SKM-1 (cell line): ENCODE data around the gene KIF16B.

Experiments used
- DNase-seq: peaks from one replicate; lab custom pipeline; 2025; ENCODE audit not compliant: unreplicated experiment; lab: John Stamatoyannopoulos, UW

KIF16B gene

DNA sequence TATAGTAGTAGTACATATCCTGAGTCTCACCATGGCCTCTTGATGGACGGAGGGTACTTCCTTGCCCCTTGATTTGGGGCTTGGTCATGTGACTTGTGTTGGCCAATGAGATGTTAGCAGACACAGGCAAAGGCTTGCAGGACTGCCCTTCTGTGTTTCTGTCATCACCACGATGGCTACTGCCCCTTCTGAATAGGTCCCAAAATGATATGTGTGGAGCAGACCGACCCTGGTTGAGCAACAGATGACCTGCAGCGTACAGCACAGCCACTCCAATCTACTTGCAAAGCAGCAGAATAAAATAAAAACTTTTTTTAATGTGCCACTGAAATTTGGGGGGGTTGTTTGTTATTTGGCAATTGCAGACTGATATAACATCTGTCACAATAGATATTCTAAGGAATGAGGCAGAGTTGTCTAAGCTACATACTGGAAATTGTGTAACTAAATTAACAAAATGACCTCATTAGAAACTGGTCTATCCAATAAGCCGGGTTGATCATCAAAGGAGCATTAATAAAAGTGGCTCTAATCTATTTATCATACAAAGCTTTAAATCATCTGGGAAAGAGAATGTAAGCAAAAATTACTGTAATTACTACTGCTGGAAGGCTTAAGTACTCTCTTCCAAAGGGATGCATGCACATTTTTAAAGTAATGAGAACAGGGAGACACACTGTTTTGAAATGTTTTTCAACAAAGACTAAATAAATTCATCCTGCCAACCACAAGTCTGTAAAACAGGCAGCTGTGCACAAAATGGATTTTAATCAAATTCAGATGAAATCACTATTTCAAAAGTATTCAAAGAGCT is 209.5 kb downstream of the KIF16B start:
- DNase-seq: no peak

DNA sequence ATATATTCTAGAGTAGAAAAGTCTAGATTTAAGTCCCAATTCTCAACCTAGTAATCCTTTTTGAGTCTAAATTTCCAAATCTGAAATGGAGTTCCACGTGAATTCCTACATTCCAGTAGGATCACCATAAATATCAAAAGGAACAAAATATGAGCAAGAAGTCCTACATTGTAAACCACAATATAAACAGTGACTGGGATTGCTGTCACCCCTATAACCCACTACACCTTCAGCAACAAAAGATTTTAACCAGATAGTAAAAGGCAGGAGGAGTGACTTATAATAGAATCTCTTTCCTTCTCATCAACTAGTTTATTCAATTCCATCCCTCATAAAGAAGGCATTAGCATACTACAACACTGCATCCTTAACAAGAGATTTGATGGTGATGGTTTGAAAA is 210.6 kb downstream of the KIF16B start:
- DNase-seq: no peak

DNA sequence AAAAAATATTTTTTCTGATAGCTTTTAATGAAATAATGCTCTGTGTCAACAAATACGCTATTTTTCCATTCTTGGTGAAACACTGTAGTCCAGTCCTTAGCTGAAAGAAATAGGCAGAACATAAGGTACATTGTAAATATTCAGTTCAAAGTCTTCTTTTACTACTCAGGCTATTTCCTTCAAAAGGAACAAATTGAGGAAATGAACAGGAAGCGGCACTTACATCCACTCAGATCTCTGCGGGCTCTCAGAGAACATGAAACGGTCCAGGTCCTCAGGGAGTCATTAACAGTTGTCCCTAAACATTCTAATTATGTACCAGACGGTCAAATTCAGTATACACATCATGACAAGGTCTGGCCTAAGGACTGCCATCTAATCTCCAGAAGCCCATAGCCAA is 212.6 kb downstream of the KIF16B start:
- DNase-seq: no peak

DNA sequence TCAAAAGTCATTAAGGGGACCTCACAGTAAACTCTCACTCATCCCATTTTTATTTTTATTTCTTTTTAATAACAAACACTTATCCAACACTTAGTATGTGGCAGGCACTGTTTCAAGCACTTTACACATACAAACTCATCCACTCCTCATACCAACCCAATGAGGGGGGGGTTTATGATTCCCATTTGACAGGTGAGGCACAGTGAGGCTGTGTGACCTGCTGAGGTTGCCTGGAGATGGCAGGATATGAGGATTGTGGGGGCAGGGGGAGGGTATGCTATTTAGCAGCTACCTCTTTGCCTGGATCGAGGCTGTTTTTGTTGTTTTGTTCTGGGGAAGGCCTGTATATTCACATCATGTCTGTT is 219.8 kb downstream of the KIF16B start:
- DNase-seq: no peak

DNA sequence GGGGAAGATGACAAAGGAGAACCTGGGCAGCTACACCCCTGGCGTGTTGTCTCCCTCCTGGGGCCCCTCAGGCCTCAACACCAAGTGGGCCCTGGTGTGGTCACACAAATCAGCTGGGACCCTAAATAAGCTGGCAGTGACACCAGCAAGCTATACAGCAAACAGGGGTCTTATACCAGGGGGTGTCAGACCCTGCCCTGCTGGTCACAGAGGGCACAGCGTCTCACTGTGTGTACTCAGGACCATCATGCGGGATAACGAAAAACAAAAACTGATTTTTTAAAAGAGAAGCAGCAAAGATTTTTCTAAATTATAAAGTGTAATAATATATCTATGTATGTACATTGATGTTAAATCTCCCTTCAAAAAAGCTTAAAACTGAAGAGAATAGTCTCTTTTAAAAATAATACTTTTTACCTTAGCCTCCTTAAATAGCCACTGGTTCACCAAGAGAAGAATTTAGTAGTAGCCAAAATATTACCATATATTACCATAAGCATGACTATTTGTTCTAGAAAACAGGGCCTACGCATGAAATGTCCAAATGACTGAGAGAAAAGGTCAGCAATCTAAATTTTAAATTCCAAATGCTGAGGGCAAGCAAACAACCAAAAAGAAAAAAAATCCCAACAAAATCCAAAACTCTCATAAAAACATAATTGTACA is 220.4 kb downstream of the KIF16B start:
- DNase-seq: no peak

DNA sequence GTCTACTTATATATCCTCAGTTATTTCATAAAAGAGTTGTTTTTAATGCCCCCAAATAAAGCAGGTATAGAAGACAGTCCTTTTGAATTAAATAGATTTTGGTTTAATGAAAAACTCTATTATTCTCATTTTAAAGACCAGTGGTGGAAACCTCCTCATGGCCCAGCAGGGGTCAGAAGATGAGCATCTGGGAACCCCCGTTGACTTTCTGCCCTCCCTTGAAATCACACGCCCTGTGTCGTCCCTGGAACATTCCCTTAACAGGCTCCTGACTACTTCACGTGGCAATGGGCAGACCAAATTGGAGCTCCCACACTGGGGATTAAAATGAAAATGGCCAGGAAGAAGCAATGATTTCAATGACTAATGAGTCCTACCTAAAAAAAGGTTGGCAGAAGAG is 220.9 kb downstream of the KIF16B start:
- no peak for DNase-seq

DNA sequence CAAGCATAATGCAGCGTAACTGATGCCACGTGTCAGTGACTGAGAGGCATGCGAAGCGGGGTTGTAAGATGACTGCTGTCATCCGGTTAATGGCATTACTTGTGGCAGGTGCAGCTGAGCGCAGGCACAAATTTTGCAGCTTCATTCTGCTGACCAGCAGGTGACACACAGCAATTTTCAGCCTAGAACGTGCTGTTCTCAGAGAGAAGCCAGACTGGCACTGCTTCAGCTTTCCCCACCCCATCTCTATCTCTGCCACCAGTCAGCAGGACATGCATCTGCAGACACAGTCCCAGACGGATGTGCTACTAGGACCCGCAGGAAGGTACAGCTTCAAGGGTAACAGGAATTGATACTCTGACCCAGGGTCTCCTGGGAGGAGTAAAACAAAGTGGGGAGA is 221.8 kb downstream of the KIF16B start:
- DNase-seq: no peak

DNA sequence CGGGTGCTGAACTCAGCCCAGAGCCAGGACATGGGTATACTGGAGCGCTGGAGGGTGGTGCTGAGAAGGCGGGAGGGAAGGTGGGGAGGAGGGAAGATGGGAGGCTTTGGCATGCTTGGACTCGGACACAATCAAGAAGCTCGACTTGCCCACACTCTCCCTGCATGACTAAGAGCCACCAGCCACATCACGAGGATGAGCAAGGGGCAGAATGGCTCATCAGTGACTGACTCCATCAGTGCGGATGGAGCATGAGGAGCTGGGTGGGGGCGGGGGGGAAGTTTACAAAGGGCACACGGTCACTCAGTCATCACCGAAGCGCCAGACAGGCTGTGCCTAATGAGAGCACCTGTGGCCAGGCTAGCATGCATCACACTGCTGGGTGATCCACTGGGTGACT is 222.8 kb downstream of the KIF16B start:
- DNase-seq: no peak

DNA sequence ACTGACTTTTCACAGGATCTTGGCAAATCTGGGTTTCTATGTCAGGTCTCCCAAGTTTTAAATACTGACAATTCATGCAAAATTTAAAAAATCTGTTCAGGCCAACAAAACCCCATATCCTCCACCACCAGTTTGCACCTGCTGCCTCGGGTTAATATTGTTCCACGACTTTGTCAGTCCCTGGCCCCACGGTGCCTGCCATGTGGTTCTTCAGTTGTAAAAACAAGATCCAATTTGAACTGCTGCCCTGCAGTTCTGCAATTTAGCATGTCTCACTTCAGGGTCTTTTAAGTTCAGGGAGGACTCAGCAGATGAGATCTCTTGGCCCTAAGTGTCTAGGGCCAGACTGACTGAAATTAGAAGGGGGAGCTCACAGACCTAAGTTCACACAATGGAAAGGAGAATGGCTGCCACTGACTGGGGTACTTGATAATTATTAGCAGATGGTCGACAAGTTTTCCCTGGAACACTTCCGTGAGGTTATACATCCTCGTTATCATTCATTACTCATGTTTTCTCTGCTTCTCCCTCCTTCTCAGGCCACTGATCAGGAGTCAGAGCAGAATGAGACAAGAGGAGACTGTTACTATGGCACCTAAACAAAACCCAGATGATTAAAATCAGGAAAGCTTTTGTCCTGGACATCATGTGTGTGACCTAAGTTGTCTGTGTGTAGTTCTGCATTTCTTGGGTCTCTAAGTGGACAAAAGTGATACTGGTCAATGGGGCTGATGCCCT is 223.6 kb downstream of the KIF16B start:
- DNase-seq: no peak

DNA sequence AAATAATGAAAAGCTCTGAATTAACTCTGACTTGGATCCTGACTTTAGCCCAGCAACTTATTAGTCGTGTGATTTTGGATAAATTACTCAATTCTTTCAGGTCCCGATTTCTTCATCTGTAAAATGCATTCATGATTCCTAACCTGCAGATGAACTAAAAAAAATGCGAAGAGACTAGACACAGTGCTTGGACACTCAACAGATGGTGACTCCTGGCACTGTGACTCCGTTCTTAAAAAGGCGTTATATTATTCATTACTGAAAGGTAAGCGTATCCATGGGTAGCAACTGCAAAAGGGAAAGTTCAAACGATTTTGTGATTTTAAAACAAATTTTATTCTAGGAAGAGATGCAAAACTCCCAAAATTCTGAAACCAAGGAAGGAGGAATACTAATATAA is 226.3 kb downstream of the KIF16B start:
- no peak for DNase-seq

DNA sequence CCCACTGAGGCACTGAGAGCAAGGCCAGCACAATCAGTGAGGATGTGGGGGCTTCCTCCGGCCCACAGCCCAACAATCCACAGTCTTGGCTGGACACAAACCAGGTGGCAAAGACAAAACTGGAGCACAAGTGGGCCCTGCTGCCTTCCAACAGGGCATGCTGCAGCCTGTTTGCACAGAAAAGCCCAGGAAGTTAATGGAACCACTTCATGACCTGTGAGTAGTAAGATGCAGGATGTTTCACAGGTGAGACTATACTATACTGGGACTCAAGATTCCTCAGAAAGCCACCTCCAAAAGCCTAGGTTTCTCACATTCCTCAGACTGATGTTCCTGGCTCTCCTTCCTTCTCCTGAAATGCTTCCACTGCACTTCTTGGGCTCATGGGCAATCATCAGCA is 235.5 kb downstream of the KIF16B start:
- DNase-seq: no peak

DNA sequence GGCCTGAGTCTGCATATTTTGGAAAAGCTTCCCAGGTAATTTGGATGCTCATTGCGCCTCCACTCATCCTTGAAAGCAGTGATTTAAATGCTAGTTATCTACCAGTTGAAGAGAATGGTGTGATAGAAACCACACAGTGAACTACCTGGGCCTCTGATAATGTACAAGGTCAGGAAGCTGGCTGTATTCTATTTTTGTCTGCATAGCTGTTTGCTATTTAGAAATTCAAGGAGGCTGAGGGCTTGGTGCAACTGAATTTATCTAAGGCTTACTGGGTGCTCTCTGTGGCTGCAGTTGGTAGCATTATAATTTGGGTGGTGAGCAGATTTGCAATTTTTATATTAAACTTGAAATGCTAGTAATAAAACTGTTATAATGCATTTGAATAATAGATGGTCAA is 245.6 kb downstream of the KIF16B start:
- DNase-seq: no peak

DNA sequence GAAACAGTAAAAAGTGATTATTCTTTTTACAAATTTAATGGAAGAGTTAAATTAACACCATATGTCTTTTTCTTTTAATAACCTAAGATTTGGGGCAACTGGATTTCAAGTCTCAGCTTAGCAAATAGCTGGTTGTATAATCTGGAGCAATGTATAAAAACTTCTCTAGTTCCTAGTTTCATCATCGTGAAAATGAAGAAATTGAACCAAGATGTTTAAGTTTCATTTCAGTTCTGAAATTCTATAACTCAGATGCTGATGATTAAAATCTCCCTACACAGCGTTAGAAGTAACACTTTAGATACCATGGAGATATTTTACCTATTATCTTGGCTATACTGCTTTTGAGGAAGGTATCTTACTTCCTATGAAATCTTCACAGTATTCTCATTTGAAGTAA is 252.0 kb downstream of the KIF16B start:
- DNase-seq: no peak

DNA sequence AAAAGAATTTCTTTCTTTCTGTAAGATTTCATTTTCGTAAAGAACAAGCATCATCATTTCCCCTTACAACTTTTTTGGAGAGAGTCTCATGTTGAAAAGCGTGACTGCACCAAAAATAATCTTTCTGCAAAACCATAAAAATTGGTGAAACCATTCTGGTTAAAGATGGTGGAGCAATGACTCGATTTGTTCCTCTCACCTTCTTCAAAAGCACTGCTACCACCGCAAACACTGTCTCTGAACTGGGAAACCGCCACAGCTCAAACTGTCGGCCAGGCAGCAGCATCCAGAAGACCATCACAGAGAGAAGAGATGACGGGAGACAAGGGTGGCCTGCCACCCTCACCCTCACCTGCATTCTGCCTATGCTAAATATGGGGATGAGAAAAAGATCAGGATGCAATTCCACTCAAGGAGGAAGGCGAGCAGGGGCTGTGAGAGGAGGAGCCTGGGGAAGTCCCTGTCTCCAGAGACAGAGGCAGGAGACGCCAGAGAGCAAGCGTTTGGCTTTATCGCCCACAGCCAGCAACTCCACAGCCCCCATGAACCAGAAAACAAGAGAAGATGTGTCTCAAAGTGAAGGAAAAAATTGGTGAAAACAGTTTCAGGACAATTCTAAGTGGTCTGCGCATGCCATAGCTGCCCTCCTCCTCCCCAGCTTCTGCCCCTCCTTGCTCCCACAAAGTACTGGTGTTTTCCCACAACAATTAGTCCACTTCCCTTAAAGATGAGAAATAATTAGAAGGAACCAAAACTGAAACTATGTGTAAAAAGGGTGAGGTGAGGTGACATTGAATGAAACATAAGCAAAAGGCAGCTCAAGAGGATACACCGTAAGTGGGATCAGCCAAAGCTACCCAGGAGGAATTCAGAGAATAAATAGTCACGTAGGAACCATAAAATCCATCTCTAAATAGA is 255.5 kb downstream of the KIF16B start:
- DNase-seq: no peak

DNA sequence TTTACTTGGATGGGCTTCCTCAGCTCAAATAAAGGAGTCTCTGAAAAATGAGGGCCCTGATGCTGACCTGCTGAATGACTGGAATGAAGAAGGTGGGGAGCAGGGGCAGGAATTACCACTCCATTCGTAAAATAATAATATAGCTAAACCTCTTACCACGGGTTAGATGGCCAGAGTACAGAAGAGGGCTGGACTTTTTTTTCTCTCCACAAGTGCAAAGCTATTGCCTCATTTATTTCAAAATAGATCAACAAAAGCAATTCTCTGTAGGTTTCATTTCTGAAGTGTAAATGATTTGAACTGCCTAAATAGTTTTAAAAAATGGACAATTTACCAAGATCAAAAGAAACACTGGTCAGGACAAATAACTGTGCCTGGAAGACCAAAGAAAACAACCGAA is 256.7 kb downstream of the KIF16B start:
- no peak for DNase-seq

DNA sequence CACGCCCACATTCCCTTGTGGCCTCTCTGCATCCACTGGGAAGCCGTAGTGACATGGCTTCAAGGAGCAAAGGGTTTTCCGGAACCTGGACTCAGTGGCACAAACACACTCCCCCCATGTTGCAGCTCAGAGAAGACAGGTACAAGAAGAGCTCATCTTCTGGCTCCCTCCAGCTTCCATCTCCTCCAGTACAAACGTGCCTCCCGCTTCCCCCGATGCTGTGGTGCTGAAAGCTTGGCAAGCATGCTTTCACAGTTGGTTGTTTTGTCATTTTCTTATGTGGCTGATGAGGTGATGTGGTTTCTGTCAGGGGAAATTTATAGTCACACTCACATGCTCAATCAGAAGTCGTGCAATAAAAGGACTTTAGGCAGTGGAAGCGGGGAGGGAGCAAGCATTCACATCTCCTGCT is 258.5 kb downstream of the KIF16B start:
- no peak for DNase-seq

DNA sequence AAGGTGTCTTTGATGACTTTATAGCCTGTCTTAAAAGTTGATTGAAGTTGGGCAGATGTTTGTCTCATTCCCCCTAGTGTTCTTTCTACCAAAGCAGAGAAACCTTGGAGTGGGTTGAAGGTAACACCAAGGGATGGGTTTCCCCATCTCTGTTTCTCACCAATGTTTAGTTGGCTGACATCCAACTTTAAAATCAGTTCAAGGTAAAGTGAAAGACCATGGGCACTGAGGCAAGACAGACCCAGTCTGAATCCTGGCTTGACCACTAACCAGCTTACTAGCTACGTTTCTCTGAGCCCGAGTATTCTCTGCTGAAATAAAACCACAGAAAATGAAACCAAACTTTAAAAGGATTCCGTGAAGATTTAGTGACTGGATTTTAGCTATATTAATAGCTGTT is 258.9 kb downstream of the KIF16B start:
- no peak for DNase-seq

DNA sequence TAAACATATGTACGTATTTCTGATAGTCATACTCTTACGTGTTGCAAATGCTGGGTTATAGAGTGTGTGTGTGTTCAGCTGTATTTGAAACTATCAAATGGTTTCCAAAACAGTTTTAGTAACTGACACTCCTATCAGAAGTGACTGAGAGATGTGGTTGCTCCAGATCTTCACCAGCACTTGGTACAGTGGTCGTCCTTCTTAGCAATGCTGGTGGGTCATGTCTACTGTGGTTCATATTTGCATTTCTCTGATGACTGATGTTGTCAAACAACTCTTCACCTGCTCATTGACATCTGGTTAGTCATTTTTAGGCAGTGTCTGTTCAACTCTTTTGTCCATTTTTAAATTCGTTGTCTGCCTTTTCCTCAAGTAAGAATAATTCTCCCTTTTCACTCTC is 259.3 kb downstream of the KIF16B start:
- no peak for DNase-seq

DNA sequence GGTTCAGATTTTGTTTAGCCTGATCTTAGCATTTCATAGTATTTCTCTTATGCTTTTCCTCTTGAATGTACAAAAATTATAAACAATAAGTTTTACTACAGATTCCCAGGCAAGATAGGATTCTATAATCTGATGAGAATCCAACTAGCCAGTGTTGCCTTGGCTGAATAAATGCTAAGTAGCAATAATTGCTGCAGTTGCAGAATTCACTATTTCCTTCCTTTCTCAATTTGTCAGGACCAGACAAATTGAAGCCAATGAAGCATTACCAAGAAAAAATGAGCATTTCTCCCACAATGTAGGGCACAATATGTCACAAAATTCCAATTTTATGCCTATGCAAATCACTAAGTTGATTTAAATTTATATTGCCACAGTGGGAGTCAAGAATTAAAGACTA is 260.2 kb downstream of the KIF16B start:
- DNase-seq: no peak

DNA sequence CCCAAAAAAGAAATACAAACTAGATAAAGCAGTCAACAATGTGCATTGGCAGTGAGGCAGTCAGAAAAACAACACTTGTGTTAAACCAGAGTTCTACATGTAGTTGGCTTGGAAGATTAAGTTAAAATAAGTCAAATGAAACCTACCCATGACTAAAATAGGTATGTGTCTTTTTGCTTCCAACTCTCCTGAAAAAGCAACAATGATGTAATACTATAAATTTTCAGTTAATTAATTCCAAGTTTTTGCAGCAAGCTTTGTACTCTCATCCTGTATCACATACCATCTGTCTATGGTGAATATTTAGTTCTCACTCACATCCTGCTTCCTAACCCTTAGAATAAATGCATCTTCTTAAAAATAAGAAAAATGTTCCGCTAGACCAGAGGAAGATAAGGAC is 261.5 kb downstream of the KIF16B start:
- no peak for DNase-seq

DNA sequence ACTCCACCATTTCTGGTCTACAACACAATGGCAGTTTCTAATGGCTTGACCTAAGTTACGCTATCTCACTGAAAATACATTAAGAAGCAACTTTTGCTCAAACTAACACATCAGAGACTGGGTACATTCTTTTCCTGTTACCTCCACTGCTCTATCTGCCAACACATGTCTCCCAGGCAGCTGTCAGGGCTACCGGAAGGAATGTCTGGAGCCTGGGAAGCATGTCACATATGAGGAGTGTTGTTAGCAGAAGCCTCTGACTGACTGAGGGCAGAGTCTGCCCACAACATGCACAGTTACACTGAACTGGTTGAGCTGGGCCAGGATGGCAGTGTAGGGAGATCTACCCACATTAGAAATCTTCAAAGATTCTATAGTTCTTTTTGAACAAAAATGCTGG is 264.5 kb downstream of the KIF16B start:
- DNase-seq: no peak
